ENCODE data around the gene PLEKHA4.
"Not testable (repeated sequence)": the region's sequence is repeated elsewhere in the genome, so short reads cannot be mapped to it uniquely, and the experiment has no call there.

PLEKHA4 gene

DNA sequence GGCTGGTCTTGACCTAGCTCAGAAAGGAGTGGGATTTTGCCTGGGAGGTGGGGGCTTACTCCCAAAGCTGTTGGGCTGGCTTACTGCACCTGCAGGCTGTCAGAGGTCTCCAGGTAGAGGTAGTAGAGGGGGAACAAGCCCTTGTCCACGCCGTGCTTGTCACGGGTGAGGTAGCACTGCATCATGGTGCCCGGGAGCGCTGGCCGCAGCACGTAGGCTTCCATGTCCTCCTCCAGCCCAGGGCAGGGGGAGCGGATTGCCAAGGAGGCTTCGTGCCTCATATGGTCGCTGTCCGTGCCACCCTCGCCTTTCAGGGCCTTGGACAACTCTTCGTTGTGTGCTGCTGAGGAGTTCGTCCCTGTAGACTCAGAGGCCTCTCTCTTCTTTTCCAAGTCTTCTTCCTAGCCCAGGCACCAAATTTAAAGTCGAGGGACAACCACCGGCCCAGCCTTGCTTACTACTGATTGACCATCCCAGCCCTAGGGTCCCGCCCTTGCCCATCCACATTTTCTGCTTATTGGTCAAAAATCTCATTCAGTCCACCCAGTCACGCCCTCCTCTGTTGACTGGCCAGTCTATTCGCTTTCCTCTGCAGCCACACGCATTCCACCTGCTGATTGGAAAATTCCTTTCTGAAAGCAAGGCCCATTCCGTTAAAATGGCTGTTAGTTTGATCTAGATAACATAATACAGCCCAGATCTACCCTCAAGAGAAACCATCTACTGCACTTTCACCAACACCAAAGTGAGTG lies 19.6 kb upstream of the PLEKHA4 start:
- no peak for DNase-seq (ENCODE audit: low read depth, low spot score)

DNA sequence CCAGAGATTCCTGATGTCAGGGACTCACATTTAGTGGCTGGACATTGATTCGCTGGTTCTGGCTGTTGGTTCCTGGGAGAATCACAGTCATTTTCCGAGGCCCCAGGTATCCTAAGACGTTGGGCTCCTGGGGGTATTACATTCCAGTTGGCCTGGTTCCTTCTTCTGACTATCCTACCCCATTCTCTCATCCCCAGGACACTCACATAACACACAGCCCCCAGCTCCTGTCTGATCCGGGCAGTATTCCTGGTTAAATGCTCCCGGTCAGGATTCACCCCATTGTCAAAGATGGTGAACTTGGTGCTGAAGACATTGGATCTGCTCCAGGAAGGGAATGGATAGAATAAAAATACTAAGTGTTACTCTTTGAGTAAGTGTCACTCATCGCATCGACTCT lies 15.3 kb upstream of the PLEKHA4 start:
- DNase-seq (ENCODE audit: low read depth, low spot score), result no peak

DNA sequence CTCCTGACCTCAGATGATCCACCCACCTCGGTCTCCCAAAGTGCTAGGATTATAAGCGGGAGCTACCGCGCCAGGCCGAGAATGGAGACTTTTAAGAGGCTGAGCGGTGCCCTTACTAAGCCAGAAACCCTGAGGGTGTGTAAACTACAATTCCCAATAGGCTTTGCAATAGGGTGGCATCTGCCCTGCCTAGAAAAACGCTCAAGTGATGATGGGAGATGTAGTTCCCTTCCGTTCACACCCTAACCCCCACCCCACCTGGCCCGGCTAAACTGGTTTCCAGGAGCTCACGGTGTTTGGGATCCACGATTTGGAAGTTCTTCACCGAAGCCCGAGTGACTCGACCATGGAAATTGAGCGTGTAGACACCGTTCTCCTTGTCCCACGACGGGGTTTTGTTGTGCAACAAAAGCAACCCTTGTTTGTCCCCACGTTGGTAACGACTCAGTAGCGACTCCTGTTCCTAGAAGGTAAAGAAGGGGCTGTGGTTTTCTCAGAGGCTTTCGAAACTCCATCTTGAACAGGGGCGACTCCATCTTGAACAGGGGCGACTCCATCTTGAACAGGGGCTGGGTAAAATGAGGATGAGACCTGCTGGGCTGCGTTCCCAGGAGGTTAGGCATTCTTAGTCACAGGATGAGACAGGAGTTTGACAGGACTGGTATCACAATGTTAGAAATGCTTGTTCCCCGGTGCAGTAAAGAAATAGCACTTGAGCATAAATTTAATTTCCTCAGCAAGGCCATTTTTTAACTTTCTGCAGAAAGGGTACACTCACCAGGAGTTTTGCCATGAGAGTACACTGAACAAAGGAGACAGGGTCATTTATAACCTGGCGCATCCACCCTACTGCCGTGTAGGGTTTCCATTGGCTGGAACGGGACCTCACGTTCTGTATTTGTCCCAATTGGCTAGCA lies 13.6 kb upstream of the PLEKHA4 start:
- no peak for DNase-seq (ENCODE audit: low read depth, low spot score)

DNA sequence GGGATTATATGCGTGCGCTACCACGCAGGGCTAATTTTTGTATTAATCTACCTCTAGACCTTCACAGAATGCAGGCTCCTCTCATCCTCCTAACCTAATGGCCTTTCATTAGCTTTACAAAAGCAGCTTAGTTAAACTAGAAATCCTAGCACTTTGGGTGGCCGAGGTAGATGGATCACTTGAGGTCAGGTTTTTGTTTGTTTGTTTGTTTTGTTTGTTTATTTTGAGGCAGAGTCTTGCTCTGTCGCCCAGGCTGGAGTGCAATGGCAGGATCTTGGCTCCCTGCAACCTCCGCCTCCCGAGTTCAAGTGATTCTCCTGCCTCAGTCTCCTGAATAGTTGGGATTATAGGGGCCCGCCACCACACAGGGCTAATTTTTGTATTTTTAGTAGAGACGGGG lies 11.3 kb upstream of the PLEKHA4 start:
- DNase-seq (ENCODE audit: low read depth, low spot score), result not testable (repeated sequence)

DNA sequence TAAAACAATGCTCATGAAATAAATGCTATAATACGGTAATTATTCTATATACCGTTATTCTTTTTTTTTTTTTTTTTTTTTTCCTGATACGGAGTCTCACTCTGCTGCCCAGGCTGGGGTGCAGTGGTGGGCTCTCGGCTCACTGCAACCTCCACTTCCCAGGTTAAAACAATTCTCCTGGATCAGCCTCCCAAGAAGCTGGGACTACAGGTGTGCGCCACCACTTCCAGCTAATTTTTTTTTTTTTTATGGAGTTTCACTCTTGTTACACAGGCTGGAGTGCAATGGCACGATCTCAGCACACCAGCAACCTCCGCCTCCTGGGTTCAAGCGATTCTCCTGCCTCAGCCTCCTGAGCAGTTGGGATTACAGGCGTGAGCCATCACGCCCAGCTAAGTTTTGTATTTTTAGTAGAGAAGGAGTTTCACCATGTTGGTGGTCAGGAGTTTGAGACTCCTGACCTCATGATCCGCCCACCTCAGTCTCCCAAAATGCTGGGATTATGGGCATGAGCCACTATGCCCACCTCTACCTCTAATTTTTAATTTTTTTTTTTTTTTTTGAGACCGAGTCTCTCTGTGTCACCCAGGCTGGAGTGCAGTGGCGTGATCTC lies 10.7 kb upstream of the PLEKHA4 start:
- DNase-seq (ENCODE audit: low read depth, low spot score), result no peak

DNA sequence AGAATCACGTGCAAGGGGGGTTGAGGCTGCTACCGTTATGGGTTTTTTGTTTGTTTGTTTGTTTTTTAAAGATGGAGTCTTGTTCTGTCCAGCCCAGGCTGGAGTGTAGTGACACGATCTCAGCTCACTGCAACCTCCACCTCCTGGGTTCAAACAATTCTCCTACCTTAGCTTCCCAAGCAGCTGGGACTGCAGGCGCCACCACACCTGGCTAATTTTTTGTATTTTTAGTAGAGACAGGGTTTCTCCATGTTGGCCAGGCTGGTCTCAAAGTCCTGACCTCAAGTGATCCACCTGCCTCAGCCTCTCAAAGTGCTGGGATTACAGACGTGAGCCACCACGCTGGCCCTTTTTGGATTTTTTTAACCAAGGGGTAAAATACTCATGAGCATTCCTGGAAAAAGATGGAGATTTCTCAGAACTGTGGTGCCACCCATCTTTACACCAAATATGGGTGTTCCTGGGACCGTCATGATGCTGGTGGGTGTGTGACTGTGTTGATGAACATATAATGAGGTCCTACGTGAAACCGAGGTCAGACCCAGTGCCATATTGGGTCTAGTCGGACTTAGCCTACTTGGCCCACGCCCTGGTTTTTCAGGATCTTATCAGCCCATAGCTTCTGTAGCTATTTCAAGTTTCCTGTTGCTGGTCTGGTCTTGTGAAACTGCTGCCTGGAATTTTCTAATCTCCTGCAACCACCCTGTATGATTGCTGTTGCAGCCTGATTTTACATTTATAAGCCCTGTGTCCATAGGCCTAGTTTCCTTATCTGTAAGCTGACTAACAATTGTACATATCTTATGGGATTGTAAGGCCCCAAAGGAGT lies 10.0 kb upstream of the PLEKHA4 start:
- no peak for DNase-seq (ENCODE audit: low read depth, low spot score)

DNA sequence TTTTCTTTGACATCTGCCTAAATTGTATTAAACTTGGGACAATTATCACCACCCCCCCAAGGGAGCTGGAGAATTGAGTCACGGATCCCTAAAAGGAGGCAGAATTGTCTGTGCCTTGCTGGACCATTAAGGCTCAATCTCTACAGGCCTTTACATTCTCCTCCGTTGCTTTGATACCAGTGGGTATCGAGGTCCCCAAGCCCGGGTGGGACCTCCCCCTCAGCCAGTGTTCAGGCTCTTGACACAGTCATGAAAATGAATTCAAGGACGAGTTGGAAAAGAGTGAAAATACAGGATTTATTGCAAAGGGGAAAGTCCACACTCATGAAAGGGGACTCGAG lies 9.4 kb upstream of the PLEKHA4 start:
- DNase-seq (ENCODE audit: low read depth, low spot score), result no peak

DNA sequence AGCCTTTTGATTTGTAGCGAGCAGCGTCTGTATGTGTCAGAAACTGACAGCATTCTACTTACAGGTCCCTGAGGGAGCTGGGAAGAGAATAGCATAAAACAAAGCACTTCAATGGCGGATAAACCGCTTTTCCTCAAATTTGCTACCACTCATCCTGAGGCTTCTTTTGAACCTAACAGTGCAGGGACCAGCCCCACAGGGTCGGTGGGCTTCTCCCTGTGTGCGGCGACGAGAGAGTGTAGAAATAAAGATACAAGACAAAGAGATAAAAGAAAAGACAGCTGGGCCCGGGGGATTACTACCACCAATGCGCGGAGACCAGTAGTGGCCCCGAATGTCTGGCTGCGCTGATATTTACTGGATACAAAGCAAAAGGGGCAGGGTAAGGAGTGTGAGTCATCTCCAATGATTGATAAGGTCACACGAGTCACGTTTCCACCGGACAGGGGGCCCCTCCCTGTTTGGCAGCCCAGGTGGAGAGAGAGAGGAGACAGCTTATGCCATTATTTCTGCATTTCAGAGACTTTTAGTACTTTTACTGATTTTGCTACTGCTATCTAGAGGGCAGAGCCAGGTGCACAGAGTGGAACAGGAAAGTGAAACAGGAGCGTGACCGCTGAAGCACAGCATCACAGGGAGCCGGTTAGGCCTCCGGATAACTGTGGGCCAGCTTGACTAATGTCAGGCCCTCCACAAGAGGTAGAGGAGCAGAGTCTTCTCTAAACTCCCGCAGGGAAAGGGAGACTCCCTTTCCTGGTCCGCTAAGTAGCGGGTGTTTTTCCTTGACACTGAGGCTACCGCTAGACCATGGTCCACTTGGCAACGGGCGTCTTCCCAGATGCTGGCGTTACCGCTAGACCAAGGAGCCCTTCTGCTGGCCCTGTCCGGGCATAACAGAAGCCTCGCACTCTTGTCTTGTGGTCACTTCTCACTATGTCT lies 7.9 kb upstream of the PLEKHA4 start:
- not testable (repeated sequence) for DNase-seq (ENCODE audit: low read depth, low spot score)

DNA sequence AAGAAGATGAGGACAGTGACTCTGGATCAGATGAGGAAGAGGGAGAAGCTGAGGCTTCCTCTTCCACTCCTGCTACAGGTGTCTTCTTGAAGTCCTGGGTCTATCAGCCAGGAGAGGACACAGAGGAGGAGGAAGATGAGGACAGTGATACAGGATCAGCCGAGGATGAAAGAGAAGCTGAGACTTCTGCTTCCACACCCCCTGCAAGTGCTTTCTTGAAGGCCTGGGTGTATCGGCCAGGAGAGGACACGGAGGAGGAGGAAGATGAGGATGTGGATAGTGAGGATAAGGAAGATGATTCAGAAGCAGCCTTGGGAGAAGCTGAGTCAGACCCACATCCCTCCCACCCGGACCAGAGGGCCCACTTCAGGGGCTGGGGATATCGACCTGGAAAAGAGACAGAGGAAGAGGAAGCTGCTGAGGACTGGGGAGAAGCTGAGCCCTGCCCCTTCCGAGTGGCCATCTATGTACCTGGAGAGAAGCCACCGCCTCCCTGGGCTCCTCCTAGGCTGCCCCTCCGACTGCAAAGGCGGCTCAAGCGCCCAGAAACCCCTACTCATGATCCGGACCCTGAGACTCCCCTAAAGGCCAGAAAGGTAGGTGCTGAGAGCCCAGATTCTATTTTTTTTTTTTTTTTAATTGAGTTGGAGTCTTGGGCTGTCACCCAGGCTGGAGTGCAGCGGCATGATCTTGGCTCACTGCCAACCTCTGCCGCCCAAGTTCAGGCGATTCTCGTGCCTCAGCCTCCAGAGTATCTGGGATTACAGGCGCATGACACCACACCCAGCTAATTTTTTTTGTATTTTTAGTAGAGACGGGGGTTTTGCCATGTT lies 6.1 kb upstream of the PLEKHA4 start:
- DNase-seq (ENCODE audit: low read depth, low spot score), result no peak

DNA sequence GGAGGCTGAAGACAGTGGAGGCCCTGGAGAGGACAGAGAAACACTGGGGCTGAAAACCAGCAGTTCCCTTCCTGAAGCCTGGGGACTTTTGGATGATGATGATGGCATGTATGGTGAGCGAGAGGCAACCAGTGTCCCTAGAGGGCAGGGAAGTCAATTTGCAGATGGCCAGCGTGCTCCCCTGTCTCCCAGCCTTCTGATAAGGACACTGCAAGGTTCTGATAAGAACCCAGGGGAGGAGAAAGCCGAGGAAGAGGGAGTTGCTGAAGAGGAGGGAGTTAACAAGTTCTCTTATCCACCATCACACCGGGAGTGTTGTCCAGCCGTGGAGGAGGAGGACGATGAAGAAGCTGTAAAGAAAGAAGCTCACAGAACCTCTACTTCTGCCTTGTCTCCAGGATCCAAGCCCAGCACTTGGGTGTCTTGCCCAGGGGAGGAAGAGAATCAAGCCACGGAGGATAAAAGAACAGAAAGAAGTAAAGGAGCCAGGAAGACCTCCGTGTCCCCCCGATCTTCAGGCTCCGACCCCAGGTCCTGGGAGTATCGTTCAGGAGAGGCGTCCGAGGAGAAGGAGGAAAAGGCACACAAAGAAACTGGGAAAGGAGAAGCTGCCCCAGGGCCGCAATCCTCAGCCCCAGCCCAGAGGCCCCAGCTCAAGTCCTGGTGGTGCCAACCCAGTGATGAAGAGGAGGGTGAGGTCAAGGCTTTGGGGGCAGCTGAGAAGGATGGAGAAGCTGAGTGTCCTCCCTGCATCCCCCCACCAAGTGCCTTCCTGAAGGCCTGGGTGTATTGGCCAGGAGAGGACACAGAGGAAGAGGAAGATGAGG lies 5.3 kb upstream of the PLEKHA4 start:
- no peak for DNase-seq (ENCODE audit: low read depth, low spot score)

DNA sequence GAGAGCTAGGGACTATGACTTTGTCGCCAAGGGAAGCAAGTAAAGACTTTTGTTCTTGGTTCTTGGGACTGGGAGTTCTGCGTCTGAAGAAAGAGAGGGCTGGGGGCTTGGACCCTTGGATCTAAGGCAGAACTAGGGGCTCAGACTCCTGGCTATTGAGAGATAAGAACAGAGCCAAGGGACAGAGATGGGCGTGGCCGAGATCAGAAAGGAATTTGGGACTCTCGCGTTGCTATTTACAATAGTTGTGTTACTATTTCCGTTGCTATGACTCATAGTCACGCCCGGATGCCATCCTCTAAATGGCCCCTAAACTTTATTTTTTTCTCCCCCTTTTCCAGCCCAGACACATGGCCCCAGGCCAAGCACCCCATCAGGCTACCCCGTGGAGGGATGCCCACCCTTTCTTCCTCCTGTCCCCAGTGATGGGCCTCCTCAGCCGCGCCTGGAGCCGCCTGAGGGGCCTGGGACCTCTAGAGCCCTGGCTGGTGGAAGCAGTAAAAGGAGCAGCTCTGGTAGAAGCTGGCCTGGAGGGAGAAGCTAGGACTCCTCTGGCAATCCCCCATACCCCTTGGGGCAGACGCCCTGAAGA lies 4.6 kb upstream of the PLEKHA4 start:
- DNase-seq (ENCODE audit: low read depth, low spot score), result peak; percentile 57

DNA sequence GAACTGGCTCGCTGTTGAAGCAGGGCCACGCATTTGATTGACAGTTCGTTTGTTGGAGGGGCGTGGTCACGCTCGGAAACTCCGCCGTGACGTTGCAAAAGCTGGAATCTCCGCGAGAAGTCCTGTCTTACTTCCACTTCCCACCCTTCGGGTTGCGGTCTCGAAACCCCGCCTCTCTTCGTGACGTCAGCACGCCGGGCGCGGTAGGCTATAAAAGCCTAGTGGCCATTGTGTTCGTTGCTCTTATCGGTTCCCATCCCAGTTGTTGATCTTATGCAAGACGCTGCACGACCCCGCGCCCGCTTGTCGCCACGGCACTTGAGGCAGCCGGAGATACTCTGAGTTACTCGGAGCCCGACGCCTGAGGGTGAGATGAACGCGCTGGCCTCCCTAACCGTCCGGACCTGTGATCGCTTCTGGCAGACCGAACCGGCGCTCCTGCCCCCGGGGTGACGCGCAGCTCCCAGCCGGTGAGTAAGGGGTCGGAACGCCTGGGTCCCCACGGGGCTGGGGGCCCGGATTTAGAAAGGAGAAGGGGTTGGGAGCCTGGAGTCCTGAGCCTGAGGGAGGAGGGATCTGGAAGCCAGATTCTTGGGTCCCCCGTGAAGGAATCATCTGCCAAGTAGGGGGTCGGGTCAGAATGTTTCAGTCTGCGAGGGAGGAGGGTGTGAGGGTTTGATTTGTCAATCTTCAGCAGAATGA lies 3.9 kb upstream of the PLEKHA4 start, which contains the start of gene PPP1R15A:
Gene PPP1R15A, plus strand, starts transcription at position 240 of the 702 bp plus-strand sequence. CDS start 813 bp downstream, outside the sequence.
- peak; percentile 94 for DNase-seq (ENCODE audit: low read depth, low spot score)

DNA sequence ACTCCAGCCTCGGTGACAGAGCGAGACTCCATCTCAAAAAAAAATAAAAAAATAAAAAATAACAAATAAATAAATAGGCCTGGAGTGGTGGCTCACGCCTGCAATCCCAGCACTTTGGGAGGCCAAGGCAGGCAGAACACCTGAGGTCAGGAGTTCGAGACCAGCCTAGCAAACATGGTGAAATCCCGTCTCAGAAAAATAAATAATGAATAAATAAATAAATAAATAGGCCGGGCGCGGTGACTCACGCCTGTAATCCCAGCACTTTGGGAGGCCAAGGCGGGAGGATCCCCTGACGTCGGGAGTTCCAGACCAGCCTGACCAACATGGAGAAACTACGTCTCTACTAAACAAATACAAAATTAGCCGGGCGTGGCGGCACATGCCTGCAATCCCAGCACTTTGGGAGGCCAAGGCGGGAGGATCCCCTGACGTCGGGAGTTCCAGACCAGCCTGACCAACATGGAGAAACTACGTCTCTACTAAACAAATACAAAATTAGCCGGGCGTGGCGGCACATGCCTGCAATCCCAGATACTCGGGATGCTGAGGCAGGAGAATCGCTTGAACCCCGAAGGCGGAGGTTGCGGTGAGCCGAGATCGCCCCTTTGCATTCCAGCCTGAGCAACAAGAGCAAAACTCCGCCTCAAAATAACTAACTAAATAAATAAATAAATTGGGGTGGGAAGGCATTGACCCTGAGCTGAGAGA lies 3.2 kb upstream of the PLEKHA4 start:
- not testable (repeated sequence) for DNase-seq (ENCODE audit: low read depth, low spot score)

DNA sequence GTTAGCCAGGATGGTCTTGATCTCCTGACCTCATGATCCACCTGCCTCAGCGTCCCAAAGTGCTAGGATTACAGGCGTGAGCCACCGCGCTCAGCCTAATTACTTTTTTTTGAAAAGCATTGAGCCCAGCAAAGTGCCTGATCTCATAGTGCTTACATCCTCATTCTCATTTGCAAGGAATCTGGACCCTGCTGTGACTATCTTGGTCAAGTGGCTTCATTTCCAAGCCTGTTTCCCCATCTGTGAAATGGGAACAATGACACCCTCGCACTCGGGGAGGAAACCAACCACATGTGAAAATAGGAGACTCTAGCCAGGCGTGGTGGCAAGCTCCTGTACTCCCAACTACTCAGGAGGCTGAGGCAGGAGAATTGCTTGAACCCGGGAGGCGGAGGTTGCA lies 1.6 kb upstream of the PLEKHA4 start:
- no peak for DNase-seq (ENCODE audit: low read depth, low spot score)

DNA sequence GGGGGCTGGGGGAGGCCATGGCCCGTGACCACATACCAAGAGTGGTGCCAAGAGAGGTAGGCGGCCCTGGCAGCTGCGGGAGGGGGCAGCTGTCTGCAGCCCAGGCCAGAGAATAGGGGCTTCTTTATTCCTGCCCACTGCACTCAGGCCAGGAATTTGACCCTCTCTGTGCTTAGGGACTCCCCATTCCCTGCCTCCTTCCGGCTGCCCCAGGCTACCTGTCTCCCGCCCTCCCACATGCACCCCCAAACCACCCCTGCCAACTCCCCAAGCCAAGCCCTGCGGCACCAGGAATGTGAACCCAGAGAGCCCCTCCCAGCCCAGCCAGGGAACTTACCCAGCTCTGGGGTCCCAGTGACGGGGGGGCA lies 687 bp downstream of the PLEKHA4 start:
- DNase-seq (ENCODE audit: low read depth, low spot score), result no peak

DNA sequence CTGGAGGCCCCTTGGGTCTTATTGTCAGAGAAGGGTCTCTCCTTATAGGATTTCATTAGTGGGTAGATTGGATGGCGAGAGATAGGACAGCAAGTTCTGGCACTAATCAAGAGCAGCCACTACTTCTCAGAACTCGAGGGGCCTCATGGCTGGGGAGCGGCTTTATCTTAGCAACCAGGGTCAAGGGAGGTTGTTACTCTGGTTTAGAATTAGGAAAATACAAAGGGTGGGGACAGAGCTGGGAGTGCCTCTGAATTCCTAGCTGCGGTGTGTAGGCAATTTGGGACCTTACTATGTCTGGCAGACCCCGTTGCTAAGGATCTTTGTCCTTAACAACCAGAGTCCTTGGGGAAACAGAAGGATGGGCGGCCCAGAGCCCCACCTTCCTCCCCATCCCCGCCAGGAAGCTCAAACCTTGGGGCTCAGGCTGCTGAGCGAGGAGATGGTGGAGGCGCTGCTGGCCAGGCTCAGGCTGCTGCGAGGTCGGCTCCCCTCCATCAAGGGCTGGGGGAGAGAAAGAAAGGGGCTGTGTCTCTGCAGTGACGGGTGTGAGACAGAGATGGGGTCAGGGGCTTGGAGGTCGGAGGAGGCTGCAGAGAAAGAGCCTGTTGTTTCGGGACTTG lies 1.2 kb downstream of the PLEKHA4 start:
- no peak for DNase-seq (ENCODE audit: low read depth, low spot score)

DNA sequence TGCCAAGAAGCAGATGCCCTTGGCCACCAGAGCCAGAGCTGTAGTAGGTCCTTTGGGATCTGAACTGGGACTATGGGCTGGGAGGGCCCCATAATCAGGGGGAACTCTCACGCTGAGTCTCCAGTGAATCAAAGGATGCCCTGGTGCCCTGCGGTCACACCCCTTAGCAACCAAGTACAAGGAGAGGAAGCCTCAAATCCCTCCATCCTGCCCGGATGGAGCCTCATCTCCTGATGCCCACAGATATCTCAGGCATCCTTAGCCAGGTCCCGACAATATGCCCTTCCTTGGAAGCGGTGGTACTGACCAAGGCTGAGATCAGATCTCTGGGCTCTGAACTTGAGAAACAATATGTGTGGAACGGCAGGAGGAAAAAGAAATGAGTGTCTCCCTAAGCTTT lies 1.7 kb downstream of the PLEKHA4 start:
- DNase-seq (ENCODE audit: low read depth, low spot score), result no peak

Measured in activated CD4-positive, CD25-positive, alpha-beta regulatory T cell treated with anti-CD3 and anti-CD28 coated beads, Interleukin-2, amount 50 U/mL, for 16 hours (primary cell).